Panc1 (cell line): ENCODE results near the gene ANAPC5. TPM values are rescaled to one million over a fixed set of nuclear protein-coding genes. Genes with fewer than 3 reads are reported as not detected.
A peak's percentile ranks its signal among the peaks of the same experiment; 100 is the strongest.

Experiments used
- ATAC-seq: fragments of 200-7000 bp; cut with Tn5 transposase; 2 replicates; pipeline ENCODE4 v1.9.1; 2020; ENCODE audit warnings: mild to moderate bottlenecking, moderate library complexity
- BruUV-seq: library from RNA; stranded (reverse); fragments of 400-500 nt; replicated peaks from 2 replicates; lab custom pipeline; 2021; lab: Mats Ljungman, UMichigan
- CTCF ChIA-PET: fragments of 300-600 bp; sonication (Branson Sonifier 250); formaldehyde crosslinking; loops from one replicate; lab custom pipeline; 2022; ENCODE audit warnings: antibody characterized with exemption; lab: Charles Lee
- POLR2A ChIA-PET: fragments of 300-600 bp; sonication (Branson Sonifier 250); formaldehyde crosslinking; loops from one replicate; lab custom pipeline; 2022; ENCODE audit warnings: antibody characterized with exemption; lab: Charles Lee
- DNase-seq: peaks from one replicate; pipeline ENCODE4 v3.0.0-alpha.2; 2010; ENCODE audit warnings: low read depth, low spot score
- H3K27ac ChIP-seq: 2 replicates; pipeline ENCODE4 v1.5.1; 2011; ENCODE audit warnings: mild to moderate bottlenecking, low read length, inconsistent platforms
- H3K27me3 ChIP-seq: fragments of 200-500 bp; sonication (Bioruptor generic); 2 replicates; pipeline ENCODE4 v1.6.0; 2014; ENCODE audit warnings: low read length, inconsistent platforms; ENCODE audit not compliant: control insufficient read depth, insufficient read depth
- H3K36me3 ChIP-seq: fragments of 200-500 bp; sonication (Bioruptor generic); 2 replicates; pipeline ENCODE4 v1.5.1; 2014; ENCODE audit warnings: inconsistent platforms, mild to moderate bottlenecking, low read length, moderate library complexity; ENCODE audit not compliant: control insufficient read depth, insufficient read depth
- H3K4me1 ChIP-seq: 2 replicates; pipeline ENCODE4 v1.5.1; 2011; ENCODE audit warnings: inconsistent platforms, mild to moderate bottlenecking, low read length, moderate library complexity; ENCODE audit not compliant: control insufficient read depth, insufficient read depth
- H3K4me3 ChIP-seq, 2 experiments: 2 replicates each; pipeline ENCODE4 v1.5.1; 2011 to 2012; ENCODE audit warnings: low read depth in 2 of 2, low read length in 2 of 2, mild to moderate bottlenecking in 2 of 2, inconsistent platforms in 1 of 2, moderate library complexity in 1 of 2
- H3K9me3 ChIP-seq: fragments of 200-500 bp; sonication (Bioruptor generic); 2 replicates; pipeline ENCODE4 v1.5.1; 2014; ENCODE audit warnings: low read depth, mild to moderate bottlenecking, inconsistent platforms, low read length, moderate library complexity; ENCODE audit not compliant: control insufficient read depth, insufficient read depth
- POLR2AphosphoS5 ChIP-seq: IDR thresholded peaks from 2 replicates; pipeline ENCODE4 v1.6.1; 2012; ENCODE audit warnings: mild to moderate bottlenecking, low read depth, low read length, moderate library complexity
- SIN3A ChIP-seq: IDR thresholded peaks from 2 replicates; pipeline ENCODE4 v1.6.1; 2012; ENCODE audit warnings: low read depth, mild to moderate bottlenecking, low read length, moderate library complexity, borderline replicate concordance; ENCODE audit not compliant: insufficient read depth
- TCF7L2 ChIP-seq: IDR thresholded peaks from 2 replicates; pipeline ENCODE4 v1.6.1; 2011; ENCODE audit warnings: mild to moderate bottlenecking, low read depth, low read length, inconsistent platforms
- in situ Hi-C: cut with HindIII; loops from 2 replicates; pipeline ENCODE4 v1.10.0; 2016; ENCODE audit warnings: low sequenced_read_pairs, low pct_unique_long_range_greater_than_20kb
- intact Hi-C: fragments of 100-400 bp; cut with micrococcal nuclease; formaldehyde crosslinking; loops from one replicate; pipeline ENCODE4 v1.10.0; 2022; ENCODE audit not compliant: unreplicated experiment
- total RNA-seq: library from RNA; stranded (reverse); gene quantifications from one replicate; pipeline ENCODE4 v1.2.1, GENCODE V29; 2021; ENCODE audit not compliant: unreplicated experiment
- TF ChIP-seq, protein P1 (sequence below): fragments of 450-650 bp; IDR thresholded peaks from 2 replicates; pipeline ENCODE4 v1.5.1; 2017; ENCODE audit warnings: mild to moderate bottlenecking
- TF ChIP-seq, protein P2 (sequence below), 2 experiments: IDR thresholded peaks; 2 replicates each; pipeline ENCODE4 v1.6.1; 2011 to 2012; ENCODE audit warnings: low read depth in 2 of 2, control low read depth in 1 of 2, low read length in 1 of 2, mild to moderate bottlenecking in 1 of 2, moderate library complexity in 1 of 2; ENCODE audit not compliant: insufficient read depth in 1 of 2

Gene ANAPC5
- total RNA-seq, 1 experiment from 2014 or later: 101 TPM

DNA sequence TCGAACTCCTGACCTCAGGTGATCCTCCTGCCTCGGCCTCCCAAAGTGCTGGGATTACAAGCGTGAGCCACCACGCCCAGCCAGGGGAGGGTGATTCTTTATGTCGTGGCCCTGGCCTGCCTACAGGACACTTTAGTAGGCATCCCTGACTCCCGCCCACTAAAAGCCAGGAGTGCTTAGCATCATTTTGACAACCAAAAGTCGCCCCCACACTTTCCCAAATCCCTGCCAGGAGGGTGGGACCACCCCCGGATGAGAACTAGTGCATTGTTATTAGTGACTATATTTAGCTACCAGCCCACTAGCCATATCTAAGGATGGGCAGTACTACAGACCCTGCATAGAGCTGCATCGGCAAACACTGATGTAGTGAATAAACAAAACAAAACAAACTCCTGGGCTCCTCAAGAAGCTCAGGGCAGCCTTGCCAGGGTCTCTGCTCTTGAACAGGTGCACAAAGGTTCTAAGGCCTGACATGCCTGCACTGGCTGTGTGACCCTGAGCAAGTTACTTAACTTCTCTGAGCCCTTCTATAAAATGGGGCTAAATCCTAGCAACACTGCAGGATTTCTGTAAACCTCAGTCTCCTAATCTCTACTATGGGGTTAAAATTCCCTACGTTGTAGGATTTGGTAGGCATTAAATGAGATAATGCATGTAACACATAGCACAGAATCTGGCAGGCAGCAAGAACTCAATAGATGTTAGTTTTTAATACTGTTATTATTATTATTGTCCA lies 57.9 kb downstream of the ANAPC5 start:
- intact Hi-C loops: no loop called here
- peaks cover 9% of the 10 kb centered on the region; the same call in 1 of the 2 replicates for H3K4me1 ChIP-seq
- ChIA-PET CTCF (no interaction called here), POLR2A (no interaction called here)
- H3K27me3 ChIP-seq: no peaks in the 10 kb centered on the region
- H3K9me3 ChIP-seq: no peaks in the 10 kb centered on the region
- in situ Hi-C loops: no loop called here
- no peak for TF ChIP-seq POLR2AphosphoS5
- TF ChIP-seq, protein P1, sequence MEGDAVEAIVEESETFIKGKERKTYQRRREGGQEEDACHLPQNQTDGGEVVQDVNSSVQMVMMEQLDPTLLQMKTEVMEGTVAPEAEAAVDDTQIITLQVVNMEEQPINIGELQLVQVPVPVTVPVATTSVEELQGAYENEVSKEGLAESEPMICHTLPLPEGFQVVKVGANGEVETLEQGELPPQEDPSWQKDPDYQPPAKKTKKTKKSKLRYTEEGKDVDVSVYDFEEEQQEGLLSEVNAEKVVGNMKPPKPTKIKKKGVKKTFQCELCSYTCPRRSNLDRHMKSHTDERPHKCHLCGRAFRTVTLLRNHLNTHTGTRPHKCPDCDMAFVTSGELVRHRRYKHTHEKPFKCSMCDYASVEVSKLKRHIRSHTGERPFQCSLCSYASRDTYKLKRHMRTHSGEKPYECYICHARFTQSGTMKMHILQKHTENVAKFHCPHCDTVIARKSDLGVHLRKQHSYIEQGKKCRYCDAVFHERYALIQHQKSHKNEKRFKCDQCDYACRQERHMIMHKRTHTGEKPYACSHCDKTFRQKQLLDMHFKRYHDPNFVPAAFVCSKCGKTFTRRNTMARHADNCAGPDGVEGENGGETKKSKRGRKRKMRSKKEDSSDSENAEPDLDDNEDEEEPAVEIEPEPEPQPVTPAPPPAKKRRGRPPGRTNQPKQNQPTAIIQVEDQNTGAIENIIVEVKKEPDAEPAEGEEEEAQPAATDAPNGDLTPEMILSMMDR: no peak
- TF ChIP-seq, protein P2, sequence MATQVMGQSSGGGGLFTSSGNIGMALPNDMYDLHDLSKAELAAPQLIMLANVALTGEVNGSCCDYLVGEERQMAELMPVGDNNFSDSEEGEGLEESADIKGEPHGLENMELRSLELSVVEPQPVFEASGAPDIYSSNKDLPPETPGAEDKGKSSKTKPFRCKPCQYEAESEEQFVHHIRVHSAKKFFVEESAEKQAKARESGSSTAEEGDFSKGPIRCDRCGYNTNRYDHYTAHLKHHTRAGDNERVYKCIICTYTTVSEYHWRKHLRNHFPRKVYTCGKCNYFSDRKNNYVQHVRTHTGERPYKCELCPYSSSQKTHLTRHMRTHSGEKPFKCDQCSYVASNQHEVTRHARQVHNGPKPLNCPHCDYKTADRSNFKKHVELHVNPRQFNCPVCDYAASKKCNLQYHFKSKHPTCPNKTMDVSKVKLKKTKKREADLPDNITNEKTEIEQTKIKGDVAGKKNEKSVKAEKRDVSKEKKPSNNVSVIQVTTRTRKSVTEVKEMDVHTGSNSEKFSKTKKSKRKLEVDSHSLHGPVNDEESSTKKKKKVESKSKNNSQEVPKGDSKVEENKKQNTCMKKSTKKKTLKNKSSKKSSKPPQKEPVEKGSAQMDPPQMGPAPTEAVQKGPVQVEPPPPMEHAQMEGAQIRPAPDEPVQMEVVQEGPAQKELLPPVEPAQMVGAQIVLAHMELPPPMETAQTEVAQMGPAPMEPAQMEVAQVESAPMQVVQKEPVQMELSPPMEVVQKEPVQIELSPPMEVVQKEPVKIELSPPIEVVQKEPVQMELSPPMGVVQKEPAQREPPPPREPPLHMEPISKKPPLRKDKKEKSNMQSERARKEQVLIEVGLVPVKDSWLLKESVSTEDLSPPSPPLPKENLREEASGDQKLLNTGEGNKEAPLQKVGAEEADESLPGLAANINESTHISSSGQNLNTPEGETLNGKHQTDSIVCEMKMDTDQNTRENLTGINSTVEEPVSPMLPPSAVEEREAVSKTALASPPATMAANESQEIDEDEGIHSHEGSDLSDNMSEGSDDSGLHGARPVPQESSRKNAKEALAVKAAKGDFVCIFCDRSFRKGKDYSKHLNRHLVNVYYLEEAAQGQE (IDR thresholded peaks at IDR 0.05; ENCODE audit: insufficient read depth in 1 of 2, low read depth in 2 of 2, low read length in 1 of 2): no peak
- TF ChIP-seq TCF7L2: no peak
- TF ChIP-seq SIN3A: no peak
- no peak overlapping the region for H3K4me3 ChIP-seq
- DNase-seq: no peak
- peaks cover 3% of the 10 kb centered on the region; the same call in 1 of the 2 replicates for H3K36me3 ChIP-seq
- TSS peak; percentile 73 for BruUV-seq
- no peak overlapping the region for H3K27ac ChIP-seq
- ATAC-seq: no peak

DNA sequence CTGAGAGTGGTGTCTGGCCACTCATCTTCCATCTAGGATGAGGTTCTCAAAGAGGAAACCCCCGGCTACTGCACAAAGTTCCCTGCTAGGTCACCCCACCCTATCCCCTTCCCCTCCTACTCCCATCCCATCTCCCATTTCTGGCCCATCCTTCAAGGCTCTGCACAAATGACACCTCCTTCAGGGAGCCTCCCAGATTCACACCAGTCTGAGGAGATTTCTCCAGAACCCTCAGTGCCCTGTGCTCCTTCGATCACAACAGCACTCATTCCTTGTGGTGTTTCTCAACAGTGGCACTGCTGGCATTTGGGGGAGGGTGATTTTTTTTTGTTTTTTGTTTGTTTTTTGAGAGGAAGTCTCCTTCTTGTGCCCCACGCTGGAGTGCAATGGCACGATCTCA lies 58.6 kb downstream of the ANAPC5 start:
- no peak overlapping the region for H3K27ac ChIP-seq
- H3K4me3 ChIP-seq: no peak overlapping the region
- TF ChIP-seq, protein P2 (IDR thresholded peaks at IDR 0.05; ENCODE audit: insufficient read depth in 1 of 2, low read depth in 2 of 2, low read length in 1 of 2): no peak
- TF ChIP-seq TCF7L2 (no peak), SIN3A (no peak), POLR2AphosphoS5 (no peak)
- TF ChIP-seq, protein P1: no peak
- H3K9me3 ChIP-seq: no peaks in the 10 kb centered on the region
- TSS peak; percentile 68 for BruUV-seq
- H3K27me3 ChIP-seq: no peaks in the 10 kb centered on the region
- H3K36me3 ChIP-seq: peaks cover 3% of the 10 kb centered on the region; the same call in 1 of the 2 replicates
- ATAC-seq (no peak), DNase-seq (no peak)
- intact Hi-C loops (no loop called here), in situ Hi-C loops (no loop called here)
- POLR2A ChIA-PET: no interaction called here
- CTCF ChIA-PET: no interaction called here
- peaks cover 9% of the 10 kb centered on the region; the same call in 1 of the 2 replicates for H3K4me1 ChIP-seq
